NCI-H1436 (cell line): ENCODE measurements around the gene CALR3.

Source experiments
- DNase-seq: peaks from one replicate; lab custom pipeline; 2025; lab: John Stamatoyannopoulos, UW

The CALR3 gene

GRCh38 chr19:16429066-16429758, 66.8 kb downstream of the CALR3 start:
- no peak for DNase-seq
